ENCODE measurements around the gene TBC1D4.

The TBC1D4 gene

DNA sequence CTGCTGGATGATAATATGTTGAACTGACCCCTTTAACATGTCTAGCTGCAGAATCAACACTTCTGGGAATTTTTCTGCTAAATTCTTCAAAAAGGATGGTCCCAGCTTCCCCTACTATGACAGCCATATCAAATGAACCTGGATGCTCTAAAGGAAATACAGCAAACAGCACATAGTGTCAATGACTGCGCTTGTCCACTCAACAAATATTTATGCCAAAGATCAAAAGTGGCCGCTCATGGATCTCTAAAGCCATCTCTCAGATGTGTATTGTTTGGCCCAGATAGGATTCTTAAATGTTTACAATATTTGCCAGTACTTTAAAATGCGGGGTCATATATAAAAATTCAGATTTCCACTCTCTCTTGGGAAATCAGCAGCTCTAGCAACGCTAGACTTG, 3.3 kb downstream of the TBC1D4 start:
- Mint-ChIP-seq H3K9me3 (no peaks in the 10 kb centered on the region), H3K36me3 (no peaks in the 10 kb centered on the region), H3K4me1 (peaks cover 11% of the 10 kb centered on the region), H3K27ac (no peak overlapping the region), H3K27me3 (peaks cover 15% of the 10 kb centered on the region), H3K4me3 (no peak overlapping the region)
- DNase-seq (ENCODE audit: low spot score in 2 of 2) (no peak), ATAC-seq (ENCODE audit: low read depth) (no peak)

DNA sequence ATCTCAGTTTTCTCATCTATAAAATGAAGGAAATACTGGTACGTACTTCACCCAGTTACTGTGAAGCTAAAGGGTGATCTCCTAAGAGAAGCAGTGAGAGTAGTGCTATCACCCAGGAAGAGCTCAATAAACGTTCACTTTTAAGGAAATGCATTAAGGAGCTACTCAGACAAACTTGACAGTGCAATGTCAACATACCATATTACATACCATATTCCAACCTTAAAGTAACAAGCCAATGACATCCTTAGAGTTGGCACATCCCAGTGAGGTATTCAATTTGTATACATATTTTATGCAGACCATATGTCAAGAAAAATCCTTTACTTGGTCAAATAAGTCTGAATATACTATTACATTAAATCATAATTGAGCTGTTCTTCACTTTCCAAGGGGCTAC, 7.0 kb downstream of the TBC1D4 start:
- Mint-ChIP-seq H3K27me3 (peaks cover 5% of the 10 kb centered on the region), H3K36me3 (no peaks in the 10 kb centered on the region), H3K9me3 (no peaks in the 10 kb centered on the region), H3K4me1 (no peaks in the 10 kb centered on the region), H3K4me3 (no peak overlapping the region), H3K27ac (no peak overlapping the region)
- no peak for DNase-seq (ENCODE audit: low spot score in 2 of 2)
- ATAC-seq (ENCODE audit: low read depth), result no peak

DNA sequence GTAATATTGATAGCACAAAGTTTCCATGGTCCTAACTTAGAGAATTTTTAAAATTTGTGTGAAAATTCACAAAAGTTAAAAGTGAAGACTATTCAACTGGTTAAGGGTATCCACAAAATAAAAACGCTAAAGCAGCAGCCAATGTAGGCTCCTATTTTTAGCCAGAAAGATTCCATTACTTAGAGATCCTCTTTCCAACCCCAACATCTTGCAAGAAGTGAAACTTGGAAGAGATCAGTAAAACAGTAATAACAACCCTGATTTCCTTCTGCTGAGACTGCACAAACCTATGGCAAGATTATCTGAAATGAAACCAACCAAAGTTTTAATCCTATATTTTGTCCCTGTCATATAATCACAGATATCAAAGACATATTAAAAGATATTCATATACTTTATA, 8.5 kb downstream of the TBC1D4 start:
- DNase-seq (ENCODE audit: low spot score in 2 of 2), result no peak
- H3K27me3 Mint-ChIP-seq, result peaks cover 6% of the 10 kb centered on the region
- H3K4me3 Mint-ChIP-seq, result no peak overlapping the region
- no peak overlapping the region for H3K27ac Mint-ChIP-seq
- H3K4me1 Mint-ChIP-seq, result no peaks in the 10 kb centered on the region
- no peaks in the 10 kb centered on the region for H3K36me3 Mint-ChIP-seq
- no peak for ATAC-seq (ENCODE audit: low read depth)
- H3K9me3 Mint-ChIP-seq, result no peaks in the 10 kb centered on the region

DNA sequence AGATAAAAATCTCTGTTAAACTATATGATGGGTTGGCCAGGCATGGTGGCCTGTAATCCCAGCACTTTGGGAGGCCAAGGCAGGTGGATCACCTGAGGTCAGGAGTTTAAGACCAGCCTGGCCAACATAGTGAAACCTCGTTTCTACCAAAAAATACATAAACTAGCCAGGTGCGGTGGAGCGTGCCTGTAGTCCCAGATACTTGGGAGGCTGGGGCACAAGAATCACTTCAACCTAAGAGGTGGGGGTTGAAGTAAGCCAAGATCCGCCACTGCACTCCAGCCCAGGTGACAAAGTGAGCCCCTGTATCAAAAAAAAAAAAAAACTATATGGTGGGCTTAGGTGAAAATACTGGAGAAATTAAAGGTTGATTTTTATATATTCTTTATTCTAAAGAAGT, 11.3 kb downstream of the TBC1D4 start:
- Mint-ChIP-seq H3K36me3 (no peaks in the 10 kb centered on the region), H3K4me1 (no peaks in the 10 kb centered on the region), H3K4me3 (no peak overlapping the region), H3K27me3 (peaks cover 9% of the 10 kb centered on the region), H3K9me3 (no peaks in the 10 kb centered on the region), H3K27ac (no peak overlapping the region)
- ATAC-seq (ENCODE audit: low read depth), result no peak
- DNase-seq (ENCODE audit: low spot score in 2 of 2), result no peak

DNA sequence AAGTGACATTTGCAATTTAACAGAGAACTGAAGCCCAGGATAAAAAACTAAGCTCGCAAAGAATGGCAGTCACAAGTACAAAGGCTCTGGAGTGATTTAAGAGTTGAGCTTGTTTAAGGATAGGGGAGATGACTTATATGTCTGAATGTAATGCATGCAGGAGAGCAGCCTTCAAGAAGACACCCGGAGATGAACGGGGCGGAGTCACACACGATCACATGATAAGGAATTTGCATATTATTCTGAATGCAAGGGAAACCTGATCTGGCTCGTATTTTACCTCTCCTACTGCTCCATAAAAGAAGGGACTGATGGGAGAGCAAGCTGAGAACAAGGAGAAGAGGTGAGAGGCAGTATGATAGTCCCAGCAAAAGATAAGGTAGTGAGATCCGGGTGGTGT, 12.9 kb downstream of the TBC1D4 start:
- no peak for DNase-seq (ENCODE audit: low spot score in 2 of 2)
- Mint-ChIP-seq H3K27ac (no peak overlapping the region), H3K4me3 (no peak overlapping the region), H3K9me3 (no peaks in the 10 kb centered on the region), H3K36me3 (no peaks in the 10 kb centered on the region), H3K4me1 (no peaks in the 10 kb centered on the region), H3K27me3 (peaks cover 10% of the 10 kb centered on the region)
- ATAC-seq (ENCODE audit: low read depth), result no peak

DNA sequence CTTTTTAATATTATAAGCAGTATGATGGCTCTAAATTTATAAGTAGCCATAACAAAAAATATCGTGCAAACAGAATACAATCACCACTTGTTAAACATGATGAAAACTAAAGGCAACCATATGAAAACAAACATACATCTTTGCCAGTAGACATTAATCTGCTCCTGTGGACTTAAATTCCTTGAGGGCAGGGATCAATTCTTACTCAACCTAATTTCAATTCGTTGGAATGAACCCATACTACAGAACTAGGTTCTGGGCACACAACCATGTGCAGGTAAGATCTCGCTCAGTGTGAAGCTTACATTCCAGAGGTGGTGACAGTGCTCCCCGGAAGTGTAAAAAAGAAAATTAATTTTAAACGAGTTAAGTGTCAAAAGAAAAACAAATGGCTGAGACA, 13.4 kb downstream of the TBC1D4 start:
- H3K4me3 Mint-ChIP-seq, result no peak overlapping the region
- H3K36me3 Mint-ChIP-seq, result no peaks in the 10 kb centered on the region
- ATAC-seq (ENCODE audit: low read depth) (no peak), DNase-seq (ENCODE audit: low spot score in 2 of 2) (no peak)
- H3K27me3 Mint-ChIP-seq, result peaks cover 10% of the 10 kb centered on the region
- H3K4me1 Mint-ChIP-seq, result no peaks in the 10 kb centered on the region
- no peak overlapping the region for H3K27ac Mint-ChIP-seq
- H3K9me3 Mint-ChIP-seq, result no peaks in the 10 kb centered on the region

DNA sequence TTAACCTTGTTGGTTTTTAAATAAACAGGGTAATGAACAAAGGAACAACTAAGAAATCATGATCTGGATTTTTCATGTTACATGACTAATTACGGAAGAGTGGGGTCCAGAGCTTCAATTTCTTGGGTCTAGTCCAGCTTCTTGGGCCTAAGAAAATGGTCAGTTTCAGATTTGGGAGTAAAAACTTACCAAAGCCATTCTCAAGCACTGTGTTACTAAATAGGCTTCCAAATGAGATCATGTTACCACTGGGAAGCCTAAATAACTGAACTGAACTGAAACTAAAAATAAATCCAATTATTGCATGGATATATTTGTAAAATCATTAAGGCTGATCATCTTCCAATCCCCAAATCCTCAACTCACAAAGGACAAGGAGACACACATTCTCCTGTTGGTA, 13.9 kb downstream of the TBC1D4 start:
- Mint-ChIP-seq H3K4me3 (no peak overlapping the region), H3K27me3 (peaks cover 10% of the 10 kb centered on the region), H3K27ac (no peak overlapping the region), H3K9me3 (no peaks in the 10 kb centered on the region), H3K4me1 (no peaks in the 10 kb centered on the region), H3K36me3 (no peaks in the 10 kb centered on the region)
- DNase-seq (ENCODE audit: low spot score in 2 of 2) (no peak), ATAC-seq (ENCODE audit: low read depth) (no peak)

DNA sequence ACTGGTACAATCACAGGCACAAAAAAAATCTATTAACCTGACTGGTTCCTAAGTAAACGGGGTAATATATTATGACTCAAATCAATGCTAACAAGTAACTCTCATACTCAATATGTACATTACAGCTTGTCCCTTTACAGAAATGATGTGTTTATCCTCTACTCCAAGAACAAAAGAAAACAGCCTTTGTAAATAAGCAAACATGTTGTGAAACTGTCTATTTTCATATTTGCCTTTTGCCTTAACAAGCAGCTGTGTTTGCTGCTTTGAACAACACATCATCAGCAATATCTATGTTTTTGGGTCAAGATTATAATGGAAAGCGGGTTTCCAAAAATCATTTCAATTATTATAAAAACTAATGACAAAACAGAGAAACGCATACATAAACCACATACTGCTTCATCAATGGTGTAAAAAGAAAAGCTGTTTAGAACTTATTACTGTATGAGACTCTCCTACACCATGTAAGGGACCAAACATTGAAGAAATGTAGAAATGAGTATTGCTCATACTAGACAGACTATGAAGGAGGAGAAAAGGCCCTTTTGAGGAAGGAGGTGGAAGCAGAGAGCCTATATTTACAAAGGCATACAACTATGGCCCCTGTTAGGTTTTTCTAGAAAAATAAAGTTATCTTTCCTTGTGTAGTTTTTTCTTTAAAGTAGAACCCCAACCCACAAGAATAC, 14.8 kb downstream of the TBC1D4 start:
- no peaks in the 10 kb centered on the region for H3K4me1 Mint-ChIP-seq
- H3K36me3 Mint-ChIP-seq, result no peaks in the 10 kb centered on the region
- H3K27me3 Mint-ChIP-seq, result peaks cover 14% of the 10 kb centered on the region
- no peak overlapping the region for H3K4me3 Mint-ChIP-seq
- ATAC-seq (ENCODE audit: low read depth), result no peak
- H3K9me3 Mint-ChIP-seq, result no peaks in the 10 kb centered on the region
- H3K27ac Mint-ChIP-seq, result no peak overlapping the region
- no peak for DNase-seq (ENCODE audit: low spot score in 2 of 2)

DNA sequence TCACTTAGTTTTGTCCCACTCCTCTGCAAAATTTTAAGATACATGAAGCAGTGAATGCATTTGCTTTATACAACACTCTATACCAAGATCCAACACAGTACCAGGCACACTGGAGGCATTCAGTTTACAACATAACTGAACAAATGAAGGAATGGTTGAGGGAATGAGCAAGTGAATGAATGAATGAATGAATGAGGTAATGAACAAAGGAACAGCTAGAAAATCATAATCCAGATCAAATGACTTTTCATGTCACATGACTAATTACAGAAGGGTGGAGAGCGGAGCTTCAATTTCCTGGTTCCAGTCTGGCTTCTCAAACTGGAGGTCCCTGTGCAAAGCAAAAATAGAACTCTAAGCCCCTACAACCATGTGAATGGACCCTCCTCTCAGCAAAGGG, 16.7 kb downstream of the TBC1D4 start:
- Mint-ChIP-seq H3K27ac (no peak overlapping the region), H3K27me3 (peaks cover 17% of the 10 kb centered on the region), H3K36me3 (no peaks in the 10 kb centered on the region), H3K4me3 (no peak overlapping the region), H3K9me3 (no peaks in the 10 kb centered on the region), H3K4me1 (no peaks in the 10 kb centered on the region)
- no peak for DNase-seq (ENCODE audit: low spot score in 2 of 2)
- ATAC-seq (ENCODE audit: low read depth), result no peak

DNA sequence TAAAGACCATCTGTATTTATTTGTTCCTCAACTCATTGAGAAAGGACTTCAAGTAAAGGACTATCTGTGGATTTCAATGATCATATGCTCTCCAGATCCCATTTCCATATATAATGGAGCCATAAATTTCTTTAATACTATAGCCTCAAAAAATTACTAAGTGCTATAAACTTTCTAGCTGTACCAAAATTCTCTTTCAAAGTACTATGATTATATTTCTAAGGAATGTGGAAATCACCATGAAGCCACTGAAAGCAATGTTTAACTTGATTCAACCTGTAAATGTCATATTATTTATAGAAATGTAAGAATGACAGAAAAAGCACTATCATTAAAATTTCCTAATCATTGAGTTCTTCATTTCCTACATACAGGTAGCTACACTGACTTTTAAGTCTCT, 20.7 kb downstream of the TBC1D4 start:
- H3K36me3 Mint-ChIP-seq, result no peaks in the 10 kb centered on the region
- ATAC-seq (ENCODE audit: low read depth) (no peak), DNase-seq (ENCODE audit: low spot score in 2 of 2) (no peak)
- no peak overlapping the region for H3K27ac Mint-ChIP-seq
- H3K9me3 Mint-ChIP-seq, result no peaks in the 10 kb centered on the region
- H3K4me3 Mint-ChIP-seq, result no peak overlapping the region
- H3K27me3 Mint-ChIP-seq, result peaks cover 19% of the 10 kb centered on the region
- no peaks in the 10 kb centered on the region for H3K4me1 Mint-ChIP-seq

DNA sequence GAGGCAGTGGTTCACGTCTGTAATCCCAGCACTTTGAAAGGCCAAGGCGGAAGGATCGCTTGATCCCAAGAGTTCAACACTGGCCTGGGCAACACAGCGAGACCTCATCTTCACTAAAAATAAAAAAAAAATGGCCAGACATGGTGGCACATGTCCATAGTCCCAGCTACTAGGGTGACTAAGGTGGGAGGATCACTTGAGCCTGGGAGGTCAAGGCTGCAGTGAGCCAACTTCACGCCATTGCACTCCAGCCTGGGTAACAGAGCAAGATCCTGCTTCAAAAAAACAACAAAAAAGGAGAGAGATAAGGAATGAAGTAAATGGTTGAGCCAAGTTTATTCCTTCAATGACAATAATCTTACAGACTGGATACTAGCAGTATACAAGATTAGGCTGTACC, 21.3 kb downstream of the TBC1D4 start:
- Mint-ChIP-seq H3K9me3 (no peaks in the 10 kb centered on the region), H3K36me3 (no peaks in the 10 kb centered on the region), H3K4me1 (no peaks in the 10 kb centered on the region), H3K4me3 (no peak overlapping the region), H3K27ac (no peak overlapping the region), H3K27me3 (peaks cover 16% of the 10 kb centered on the region)
- ATAC-seq (ENCODE audit: low read depth) (no peak), DNase-seq (ENCODE audit: low spot score in 2 of 2) (no peak)

DNA sequence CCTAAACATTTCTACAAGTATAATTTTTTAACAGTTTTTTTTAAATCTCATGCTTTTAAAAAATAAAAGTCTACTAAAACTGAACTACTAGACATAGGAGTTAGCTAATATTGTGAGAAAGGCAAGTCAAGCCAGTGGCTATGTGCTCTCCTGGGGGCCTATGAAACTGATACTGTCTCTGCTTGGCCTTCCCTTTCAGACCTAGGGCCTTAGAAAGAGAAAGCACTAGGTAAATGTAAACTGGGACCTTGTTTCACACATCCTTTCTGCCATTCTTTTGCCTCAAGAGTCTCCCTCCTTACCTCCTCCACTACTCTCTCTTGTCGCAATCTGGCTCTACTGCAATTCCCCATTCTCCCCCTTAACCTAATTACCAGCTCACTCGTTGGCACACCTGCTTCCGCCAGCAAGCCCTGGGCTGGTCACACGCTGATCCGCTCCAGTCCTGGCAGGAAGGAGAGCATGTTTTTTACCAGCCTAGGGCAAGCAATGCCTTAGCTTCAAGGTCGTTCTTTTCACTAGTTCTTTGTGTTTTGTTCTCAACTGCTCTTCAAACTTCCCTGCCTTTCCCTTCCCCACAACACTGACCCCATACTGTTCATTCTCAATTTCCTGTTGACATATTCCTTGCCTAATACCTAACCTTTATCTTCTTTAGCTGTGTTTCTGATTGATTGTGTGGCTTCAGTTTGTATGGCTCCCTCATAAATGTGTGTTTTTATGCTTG, 23.1 kb downstream of the TBC1D4 start:
- Mint-ChIP-seq H3K27ac (no peak overlapping the region), H3K36me3 (no peaks in the 10 kb centered on the region), H3K4me3 (no peak overlapping the region), H3K9me3 (no peaks in the 10 kb centered on the region), H3K4me1 (no peaks in the 10 kb centered on the region), H3K27me3 (peaks cover 16% of the 10 kb centered on the region)
- ATAC-seq (ENCODE audit: low read depth), result no peak
- DNase-seq (ENCODE audit: low spot score in 2 of 2), result no peak

DNA sequence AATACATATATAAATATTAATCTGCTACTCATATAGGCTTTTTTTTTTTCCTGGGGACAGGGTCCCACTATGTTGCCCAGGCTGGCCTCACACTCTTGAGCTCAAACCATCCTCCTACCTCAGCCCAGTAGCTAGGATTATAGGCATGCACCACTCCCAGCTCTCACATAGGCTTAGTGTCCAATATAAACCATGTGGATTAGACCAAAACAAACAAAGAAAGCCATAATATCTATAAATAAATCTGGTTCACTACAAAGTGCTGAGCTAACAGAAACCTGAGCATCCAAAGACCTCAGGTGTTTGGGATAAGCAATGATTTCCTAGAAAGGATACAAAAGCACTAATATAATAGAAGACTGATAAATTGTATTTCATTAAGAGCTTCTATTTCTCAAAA, 26.0 kb downstream of the TBC1D4 start:
- DNase-seq (ENCODE audit: low spot score in 2 of 2), result no peak
- Mint-ChIP-seq H3K4me1 (no peaks in the 10 kb centered on the region), H3K9me3 (no peaks in the 10 kb centered on the region), H3K27ac (no peak overlapping the region), H3K36me3 (no peaks in the 10 kb centered on the region), H3K27me3 (peaks cover 13% of the 10 kb centered on the region), H3K4me3 (no peak overlapping the region)
- ATAC-seq (ENCODE audit: low read depth), result no peak

DNA sequence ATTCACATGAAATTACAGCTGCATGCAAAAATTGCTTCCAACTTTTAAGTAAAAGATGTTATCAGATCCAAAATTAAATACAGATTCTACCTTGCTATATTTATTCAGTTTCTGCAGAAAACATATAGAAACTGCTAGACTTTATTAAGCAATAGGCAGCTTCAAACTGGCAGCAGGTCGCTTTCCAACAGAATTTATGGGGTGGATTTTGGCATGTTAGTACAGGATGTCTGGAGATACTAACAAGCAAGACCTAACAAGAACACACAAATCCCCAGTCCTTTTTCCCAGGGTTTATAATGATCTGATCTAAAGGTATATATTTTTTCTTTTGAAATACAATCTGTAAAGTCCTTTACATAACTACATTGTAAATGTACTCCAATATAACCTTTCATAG, 27.5 kb downstream of the TBC1D4 start:
- no peak for DNase-seq (ENCODE audit: low spot score in 2 of 2)
- no peak for ATAC-seq (ENCODE audit: low read depth)
- Mint-ChIP-seq H3K4me1 (peaks cover under 1% of the 10 kb centered on the region), H3K27me3 (peaks cover 14% of the 10 kb centered on the region), H3K4me3 (no peak overlapping the region), H3K36me3 (no peaks in the 10 kb centered on the region), H3K27ac (no peak overlapping the region), H3K9me3 (no peaks in the 10 kb centered on the region)

DNA sequence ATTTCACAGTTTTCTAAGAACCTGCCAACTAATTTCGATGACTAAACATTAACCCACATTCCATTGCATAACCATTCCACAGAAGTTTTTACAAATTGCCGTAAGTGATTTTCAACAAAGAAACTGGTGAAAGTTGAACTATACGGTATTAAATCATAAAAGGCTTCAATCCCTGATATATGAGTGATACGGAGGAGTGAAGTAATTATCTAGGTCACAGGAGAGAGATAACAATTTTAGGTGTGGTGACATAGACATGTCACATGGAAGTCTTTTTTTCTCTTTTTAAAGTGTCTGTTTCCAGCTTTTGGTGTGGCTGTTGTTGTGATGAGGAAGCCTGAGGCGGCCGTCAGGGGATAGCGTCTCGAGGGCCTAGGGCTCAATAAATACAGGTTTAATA, 29.4 kb downstream of the TBC1D4 start:
- peaks cover 4% of the 10 kb centered on the region for H3K4me1 Mint-ChIP-seq
- ATAC-seq (ENCODE audit: low read depth) (no peak), DNase-seq (ENCODE audit: low spot score in 2 of 2) (no peak)
- no peak overlapping the region for H3K4me3 Mint-ChIP-seq
- H3K9me3 Mint-ChIP-seq, result no peaks in the 10 kb centered on the region
- H3K27ac Mint-ChIP-seq, result no peak overlapping the region
- H3K27me3 Mint-ChIP-seq, result peaks cover 10% of the 10 kb centered on the region
- no peaks in the 10 kb centered on the region for H3K36me3 Mint-ChIP-seq
